WTC11 (cell line): Measurements from ENCODE around the gene ANKFN1. TPM values are rescaled to one million over a fixed set of nuclear protein-coding genes. Genes with fewer than 3 reads are reported as not detected.

Source experiments
- ATAC-seq: fragments of 200-7000 bp; cut with Tn5 transposase; 2 replicates; pipeline ENCODE4 v1.10.0; 2021; ENCODE audit warnings: mild to moderate bottlenecking, moderate library complexity
- CTCF ChIA-PET: fragments of 300-600 bp; sonication (Branson Sonifier 250); formaldehyde crosslinking; loops from one replicate; lab custom pipeline; 2021; ENCODE audit warnings: antibody characterized with exemption; lab: Charles Lee
- POLR2A ChIA-PET: fragments of 350-600 bp; sonication (Branson Sonifier 250); formaldehyde crosslinking; loops from one replicate; lab custom pipeline; 2021; ENCODE audit warnings: antibody characterized with exemption; lab: Charles Lee
- DNase-seq: peaks from one replicate; pipeline ENCODE4 v3.0.0; 2021; ENCODE audit warnings: low spot score
- H3K27ac Mint-ChIP-seq: 2 replicates; pipeline ENCODE4 v1.8.0; 2021; ENCODE audit warnings: mixed read lengths
- H3K27me3 Mint-ChIP-seq: 2 replicates; pipeline ENCODE4 v1.8.0; 2021; ENCODE audit warnings: low read depth, mild to moderate bottlenecking, moderate library complexity, mixed read lengths
- H3K36me3 Mint-ChIP-seq: 2 replicates; pipeline ENCODE4 v1.8.0; 2021; ENCODE audit warnings: mixed read lengths
- H3K4me1 Mint-ChIP-seq: 2 replicates; pipeline ENCODE4 v1.8.0; 2022; ENCODE audit warnings: mixed read lengths
- H3K4me3 Mint-ChIP-seq: 2 replicates; pipeline ENCODE4 v1.8.0; 2021; ENCODE audit warnings: mild to moderate bottlenecking, moderate library complexity, mixed read lengths
- H3K9me3 Mint-ChIP-seq: 2 replicates; pipeline ENCODE4 v1.8.0; 2021; ENCODE audit warnings: mixed read lengths
- ATF2 ChIP-seq: sonication (generic); formaldehyde crosslinking; IDR thresholded peaks from 2 replicates; pipeline ENCODE4 v1.8.1; 2022; ENCODE audit warnings: low read depth, missing genetic modification reagents, borderline replicate concordance
- CTCF ChIP-seq: fragments of 200-600 bp; IDR thresholded peaks from 2 replicates; pipeline ENCODE4 v1.8.0; 2022; ENCODE audit warnings: antibody characterized with exemption
- E2F1 ChIP-seq: sonication (generic); formaldehyde crosslinking; IDR thresholded peaks from 2 replicates; pipeline ENCODE4 v1.8.0; 2022; ENCODE audit warnings: mild to moderate bottlenecking, missing genetic modification reagents
- E2F4 ChIP-seq: sonication (generic); formaldehyde crosslinking; IDR thresholded peaks from 2 replicates; pipeline ENCODE4 v1.8.1; 2022; ENCODE audit warnings: low read depth, mild to moderate bottlenecking, moderate library complexity, missing genetic modification reagents, borderline replicate concordance
- GTF2I ChIP-seq: fragments of 250-450 bp; sonication (Bioruptor Pico); conservative IDR thresholded peaks from 2 replicates; pipeline ENCODE4 v1.4.0; 2021; ENCODE audit warnings: mild to moderate bottlenecking
- JAZF1 ChIP-seq: fragments of 250-450 bp; sonication (Bioruptor Pico); IDR thresholded peaks from 2 replicates; pipeline ENCODE4 v1.9.0; 2021; ENCODE audit warnings: moderate library complexity, mild to moderate bottlenecking, inconsistent platforms
- ZBTB21 ChIP-seq: sonication (generic); formaldehyde crosslinking; IDR thresholded peaks from 2 replicates; pipeline ENCODE4 v1.8.1; 2023; ENCODE audit warnings: mild to moderate bottlenecking, missing genetic modification reagents, borderline replicate concordance
- ZNF232 ChIP-seq: sonication (generic); formaldehyde crosslinking; IDR thresholded peaks from 2 replicates; pipeline ENCODE4 v1.8.0; 2022; ENCODE audit warnings: mild to moderate bottlenecking, missing genetic modification reagents
- ZNF423 ChIP-seq: fragments of 250-450 bp; sonication (Bioruptor Pico); IDR thresholded peaks from 2 replicates; pipeline ENCODE4 v2.1.2; 2022; ENCODE audit warnings: mild to moderate bottlenecking, moderate library complexity
- total RNA-seq: library from RNA; stranded (reverse); gene quantifications from 3 replicates; pipeline ENCODE4 v1.2.3, GENCODE V29; 2021
- TF ChIP-seq, protein P1 (sequence below): sonication (generic); formaldehyde crosslinking; IDR thresholded peaks from 2 replicates; pipeline ENCODE4 v1.8.0; 2023; ENCODE audit warnings: mild to moderate bottlenecking, missing genetic modification reagents

The ANKFN1 gene
- total RNA-seq, 1 experiment from 2014 or later: 0.24 TPM

- TF ChIP-seq ATF2 (no peak), CTCF (no peak)
These were observed 379.7 kb downstream of the ANKFN1 start (continued) for GRCh38 chr17:56532926-56533325.

GRCh38 chr17:56536766-56537165 is 383.5 kb downstream of the ANKFN1 start:
- POLR2A ChIA-PET: no interaction called here
- Mint-ChIP-seq H3K36me3 (no peaks in the 10 kb centered on the region), H3K27ac (no peak overlapping the region), H3K27me3 (no peaks in the 10 kb centered on the region; the same call in 1 of the 2 replicates), H3K4me3 (no peak overlapping the region), H3K4me1 (no peaks in the 10 kb centered on the region), H3K9me3 (peaks cover 11% of the 10 kb centered on the region)
- CTCF ChIA-PET: no interaction called here
- ATAC-seq (no peak), DNase-seq (no peak)
- TF ChIP-seq E2F1 (no peak), ZBTB21 (no peak), ZNF232 (CRISPR knock-in tag) (no peak), ZNF423 (CRISPR knock-in tag) (no peak)
- TF ChIP-seq, protein P1, sequence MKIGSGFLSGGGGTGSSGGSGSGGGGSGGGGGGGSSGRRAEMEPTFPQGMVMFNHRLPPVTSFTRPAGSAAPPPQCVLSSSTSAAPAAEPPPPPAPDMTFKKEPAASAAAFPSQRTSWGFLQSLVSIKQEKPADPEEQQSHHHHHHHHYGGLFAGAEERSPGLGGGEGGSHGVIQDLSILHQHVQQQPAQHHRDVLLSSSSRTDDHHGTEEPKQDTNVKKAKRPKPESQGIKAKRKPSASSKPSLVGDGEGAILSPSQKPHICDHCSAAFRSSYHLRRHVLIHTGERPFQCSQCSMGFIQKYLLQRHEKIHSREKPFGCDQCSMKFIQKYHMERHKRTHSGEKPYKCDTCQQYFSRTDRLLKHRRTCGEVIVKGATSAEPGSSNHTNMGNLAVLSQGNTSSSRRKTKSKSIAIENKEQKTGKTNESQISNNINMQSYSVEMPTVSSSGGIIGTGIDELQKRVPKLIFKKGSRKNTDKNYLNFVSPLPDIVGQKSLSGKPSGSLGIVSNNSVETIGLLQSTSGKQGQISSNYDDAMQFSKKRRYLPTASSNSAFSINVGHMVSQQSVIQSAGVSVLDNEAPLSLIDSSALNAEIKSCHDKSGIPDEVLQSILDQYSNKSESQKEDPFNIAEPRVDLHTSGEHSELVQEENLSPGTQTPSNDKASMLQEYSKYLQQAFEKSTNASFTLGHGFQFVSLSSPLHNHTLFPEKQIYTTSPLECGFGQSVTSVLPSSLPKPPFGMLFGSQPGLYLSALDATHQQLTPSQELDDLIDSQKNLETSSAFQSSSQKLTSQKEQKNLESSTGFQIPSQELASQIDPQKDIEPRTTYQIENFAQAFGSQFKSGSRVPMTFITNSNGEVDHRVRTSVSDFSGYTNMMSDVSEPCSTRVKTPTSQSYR (CRISPR knock-in tag): no peak

DNA sequence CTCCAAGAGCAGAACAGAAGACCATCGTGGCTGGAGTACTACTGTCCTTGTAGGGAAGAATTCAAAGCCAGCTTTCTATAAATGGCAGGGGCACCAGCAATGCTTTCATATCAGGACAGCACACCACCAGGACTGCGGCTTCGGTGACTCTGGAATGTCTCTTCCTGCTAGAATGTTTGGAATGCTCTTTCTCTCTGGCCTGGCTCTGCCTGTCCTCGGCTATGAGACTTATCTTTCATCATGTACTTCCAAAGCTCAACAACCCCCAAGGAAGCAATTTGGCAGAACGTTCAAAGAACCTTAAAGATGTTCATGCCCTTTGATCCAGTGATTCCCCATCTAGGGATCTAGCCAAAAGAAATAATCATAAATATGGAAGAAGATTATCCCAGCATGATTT is 387.6 kb downstream of the ANKFN1 start:
- Mint-ChIP-seq H3K27me3 (no peaks in the 10 kb centered on the region; the same call in 1 of the 2 replicates), H3K4me1 (peaks cover 13% of the 10 kb centered on the region), H3K27ac (no peak overlapping the region), H3K9me3 (peaks cover 11% of the 10 kb centered on the region), H3K36me3 (no peaks in the 10 kb centered on the region), H3K4me3 (no peak overlapping the region)
- ChIA-PET CTCF (no interaction called here), POLR2A (no interaction called here)
- DNase-seq (no peak), ATAC-seq (peak; percentile 67)
- TF ChIP-seq E2F4 (CRISPR knock-in tag): no peak
- TF ChIP-seq ZBTB21: no peak
- no peak for TF ChIP-seq JAZF1 (CRISPR knock-in tag)
- 0 out of 2 replicates have a peak, but pooled peaks have one; percentile 9 for TF ChIP-seq GTF2I (CRISPR knock-in tag)
- TF ChIP-seq, protein P1 (CRISPR knock-in tag): no peak
